Testis (tissue), 2 donors: Measurements from ENCODE around the gene CD3D.

Experiments
- POLR2A ChIP-seq: fragments of 450-650 bp; IDR thresholded peaks from one replicate; pipeline ENCODE4 v1.6.1; 2017; ENCODE audit warnings: antibody characterized with exemption, mild to moderate bottlenecking, moderate library complexity
- TF ChIP-seq, protein P1 (sequence below), 3 experiments: fragments of 450-650 bp in 2 of 3; fragments of 200-600 bp in 1 of 3; sonication (generic) in 1 of 3; IDR thresholded peaks; one replicate each; pipeline ENCODE4 v1.5.1; 2016 to 2019; ENCODE audit warnings: antibody characterized with exemption in 3 of 3, mild to moderate bottlenecking in 2 of 3, moderate library complexity in 1 of 3

DNA sequence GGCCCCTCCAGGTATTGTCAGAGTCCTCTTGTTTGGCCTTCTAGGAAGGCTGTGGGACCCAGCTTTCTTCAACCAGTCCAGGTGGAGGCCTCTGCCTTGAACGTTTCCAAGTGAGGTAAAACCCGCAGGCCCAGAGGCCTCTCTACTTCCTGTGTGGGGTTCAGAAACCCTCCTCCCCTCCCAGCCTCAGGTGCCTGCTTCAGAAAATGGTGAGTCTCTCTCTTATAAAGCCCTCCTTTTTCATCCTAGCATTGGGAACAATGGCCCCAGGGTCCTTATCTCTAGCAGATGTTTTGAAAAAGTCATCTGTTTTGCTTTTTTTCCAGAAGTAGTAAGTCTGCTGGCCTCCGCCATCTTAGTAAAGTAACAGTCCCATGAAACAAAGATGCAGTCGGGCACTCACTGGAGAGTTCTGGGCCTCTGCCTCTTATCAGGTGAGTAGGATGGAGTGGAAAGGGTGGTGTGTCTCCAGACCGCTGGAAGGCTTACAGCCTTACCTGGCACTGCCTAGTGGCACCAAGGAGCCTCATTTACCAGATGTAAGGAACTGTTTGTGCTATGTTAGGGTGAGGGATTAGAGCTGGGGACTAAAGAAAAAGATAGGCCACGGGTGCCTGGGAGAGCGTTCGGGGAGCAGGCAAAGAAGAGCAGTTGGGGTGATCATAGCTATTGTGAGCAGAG is 37.8 kb downstream of the CD3D start, which contains the start of gene CD3E:
- TF ChIP-seq, protein P1, sequence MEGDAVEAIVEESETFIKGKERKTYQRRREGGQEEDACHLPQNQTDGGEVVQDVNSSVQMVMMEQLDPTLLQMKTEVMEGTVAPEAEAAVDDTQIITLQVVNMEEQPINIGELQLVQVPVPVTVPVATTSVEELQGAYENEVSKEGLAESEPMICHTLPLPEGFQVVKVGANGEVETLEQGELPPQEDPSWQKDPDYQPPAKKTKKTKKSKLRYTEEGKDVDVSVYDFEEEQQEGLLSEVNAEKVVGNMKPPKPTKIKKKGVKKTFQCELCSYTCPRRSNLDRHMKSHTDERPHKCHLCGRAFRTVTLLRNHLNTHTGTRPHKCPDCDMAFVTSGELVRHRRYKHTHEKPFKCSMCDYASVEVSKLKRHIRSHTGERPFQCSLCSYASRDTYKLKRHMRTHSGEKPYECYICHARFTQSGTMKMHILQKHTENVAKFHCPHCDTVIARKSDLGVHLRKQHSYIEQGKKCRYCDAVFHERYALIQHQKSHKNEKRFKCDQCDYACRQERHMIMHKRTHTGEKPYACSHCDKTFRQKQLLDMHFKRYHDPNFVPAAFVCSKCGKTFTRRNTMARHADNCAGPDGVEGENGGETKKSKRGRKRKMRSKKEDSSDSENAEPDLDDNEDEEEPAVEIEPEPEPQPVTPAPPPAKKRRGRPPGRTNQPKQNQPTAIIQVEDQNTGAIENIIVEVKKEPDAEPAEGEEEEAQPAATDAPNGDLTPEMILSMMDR (IDR thresholded peaks at IDR 0.05), result no peak
- TF ChIP-seq POLR2A, result no peak
